Thymus (tissue), 11 donors: ENCODE measurements around the gene SYTL3. TPM values are rescaled to one million over a fixed set of nuclear protein-coding genes. Genes with fewer than 3 reads are reported as not detected.
A peak's percentile ranks its signal among the peaks of the same experiment; 100 is the strongest.

Source experiments
- DNase-seq, 9 donors: peaks; one replicate each; pipeline ENCODE4 v3.0.0-alpha.2; 2013; ENCODE audit warnings: low spot score in 9 of 9, low read depth in 6 of 9, missing footprints in 1 of 9
- H3K27ac ChIP-seq, 2 donors: one replicate each; pipeline ENCODE4 v1.5.1; 2013; ENCODE audit warnings: control low read depth in 1 of 2, low read depth in 1 of 2, low read length in 1 of 2, mild to moderate bottlenecking in 1 of 2, moderate library complexity in 1 of 2
- H3K27me3 ChIP-seq, 2 donors: one replicate each; pipeline ENCODE4 v1.5.1; 2013; ENCODE audit warnings: low read length in 1 of 2; ENCODE audit not compliant: control insufficient read depth in 2 of 2, insufficient read depth in 1 of 2
- H3K36me3 ChIP-seq, 2 donors: one replicate each; pipeline ENCODE4 v1.5.1; 2013; ENCODE audit warnings: low read length in 1 of 2, mild to moderate bottlenecking in 1 of 2, moderate library complexity in 1 of 2; ENCODE audit not compliant: control insufficient read depth in 2 of 2, insufficient read depth in 2 of 2
- H3K4me1 ChIP-seq, 2 donors: one replicate each; pipeline ENCODE4 v1.5.1; 2013; ENCODE audit warnings: low read length in 2 of 2; ENCODE audit not compliant: control insufficient read depth in 2 of 2, insufficient read depth in 2 of 2
- H3K4me3 ChIP-seq, 2 donors: one replicate each; pipeline ENCODE4 v1.5.1; 2013; ENCODE audit warnings: low read length in 2 of 2, control low read depth in 1 of 2, mild to moderate bottlenecking in 1 of 2
- H3K9me3 ChIP-seq, 2 donors: one replicate each; pipeline ENCODE4 v1.5.1; 2013; ENCODE audit warnings: low read length in 1 of 2, mild to moderate bottlenecking in 1 of 2; ENCODE audit not compliant: control insufficient read depth in 2 of 2, insufficient read depth in 1 of 2
- WGBS: extraction: QIAGEN DNeasy Blood & Tissue Kit; methylation state at CpG from one replicate; pipeline ENCODE4 v1.1.7; 2013; 5-methylcytosine and 5-hydroxymethylcytosine counted together
- polyA plus RNA-seq: library from polyadenylated mRNA; stranded (reverse); fragments of 200-250 nt; gene quantifications from one replicate; pipeline ENCODE4 v1.2.3, GENCODE V29; 2013
- total RNA-seq: library from RNA; stranded (reverse); fragments of 120-200 nt; gene quantifications from one replicate; pipeline ENCODE4 v1.2.4, GENCODE V29; 2013
- donor health status: healthy.

SYTL3 gene
- total and polyA plus RNA-seq, 2 donors = 22.6 to 109 TPM

DNA sequence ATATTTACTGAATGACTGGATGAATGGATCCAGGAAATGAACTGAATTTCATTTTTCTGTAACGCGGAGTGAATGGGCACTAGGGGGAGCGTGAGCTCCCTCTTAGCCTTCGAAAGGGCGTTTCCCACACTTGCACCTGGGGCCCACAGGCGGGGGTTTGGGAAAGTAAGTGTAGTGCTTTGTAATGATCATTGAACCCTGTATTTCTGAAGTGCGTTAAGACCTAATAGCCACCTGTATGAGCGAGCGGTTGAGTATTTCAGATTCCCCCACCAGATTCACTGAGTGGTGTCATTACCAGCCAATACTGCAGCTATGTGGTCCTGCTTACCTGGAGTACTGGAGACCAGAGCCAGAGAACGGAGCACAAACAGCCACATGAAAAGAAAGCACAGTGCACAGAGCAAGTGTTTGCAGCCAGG, 10.5 kb downstream of the SYTL3 start:
- H3K27me3 ChIP-seq = peaks cover 0 to 4% of the 10 kb centered on the region in 2 donors
- H3K4me1 ChIP-seq = peaks cover 23 to 61% of the 10 kb centered on the region in 2 donors
- H3K27ac ChIP-seq = peak overlapping the region; percentile 69 to 88
- WGBS = 8% methylated on average over 10 of the region's 10 CpGs
- H3K4me3 ChIP-seq = no peak overlapping the region
- H3K9me3 ChIP-seq = peaks cover 0 to 2% of the 10 kb centered on the region in 2 donors
- DNase-seq = peak in 6 of 9 donors; percentile 61 to 90 (median 78)
- H3K36me3 ChIP-seq = peaks cover under 1 to 3% of the 10 kb centered on the region in 2 donors

DNA sequence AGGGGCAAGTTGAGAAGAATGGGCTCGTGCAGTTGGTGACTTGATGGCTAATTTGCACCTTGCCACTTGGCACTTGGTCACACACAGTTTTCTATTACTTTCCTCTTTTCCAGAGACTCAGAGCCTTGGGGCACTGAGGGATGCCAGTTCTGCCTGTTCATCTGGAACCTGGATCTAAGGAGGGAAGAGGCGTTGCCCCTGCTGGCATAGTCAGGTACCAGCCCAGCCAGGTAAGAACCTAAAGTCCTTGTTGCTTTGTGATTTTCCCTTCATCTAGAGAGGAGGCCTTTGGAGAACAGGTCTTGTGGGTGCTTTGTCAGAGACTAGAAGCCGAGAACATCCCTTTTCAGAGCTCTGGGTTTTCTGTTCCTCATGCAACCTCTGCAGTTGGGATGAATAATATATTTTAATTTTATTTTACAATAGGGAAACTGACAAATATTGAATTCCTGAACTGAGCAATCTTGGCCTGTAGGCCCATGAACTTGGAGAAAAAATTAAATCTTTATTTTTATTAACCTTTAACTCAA, 11.4 kb downstream of the SYTL3 start:
- Histone ChIP-seq H3K27me3 (no peaks in the 10 kb centered on the region), H3K9me3 (peaks cover 0 to 4% of the 10 kb centered on the region in 2 donors), H3K4me1 (peaks cover 26 to 59% of the 10 kb centered on the region in 2 donors), H3K27ac (peak overlapping the region; percentile 39 to 88), H3K36me3 (peaks cover 8 to 10% of the 10 kb centered on the region in 2 donors), H3K4me3 (no peak overlapping the region)
- DNase-seq = peak in 1 of 9 donors; percentile 31
- WGBS = 90% methylated on average over 3 of the region's 3 CpGs

DNA sequence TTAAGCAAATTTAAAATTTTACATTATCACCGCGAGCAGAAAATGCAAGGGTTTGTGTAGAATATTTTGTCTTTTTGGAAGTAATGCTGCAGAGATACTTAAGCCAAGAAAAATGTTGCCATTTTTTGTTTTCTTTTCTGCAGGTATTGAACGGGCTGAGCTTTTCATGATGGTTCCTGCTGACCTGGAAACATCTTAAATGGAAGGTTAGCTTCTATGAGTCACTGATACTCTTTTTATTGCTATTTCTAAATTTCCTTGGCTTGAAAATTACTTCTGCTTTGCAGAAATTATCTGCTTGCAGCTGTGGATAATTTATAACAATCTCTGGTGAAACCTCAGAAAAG, 12.7 kb downstream of the SYTL3 start:
- Histone ChIP-seq H3K4me3 (peak overlapping the region; percentile 59 to 60), H3K4me1 (peaks cover 40 to 72% of the 10 kb centered on the region in 2 donors), H3K27ac (peak overlapping the region; percentile 91 to 95), H3K27me3 (no peaks in the 10 kb centered on the region), H3K9me3 (peaks cover 0 to 4% of the 10 kb centered on the region in 2 donors), H3K36me3 (peaks cover 9 to 17% of the 10 kb centered on the region in 2 donors)
- DNase-seq = no peak
- 65% methylated on average over 3 of the region's 3 CpGs for WGBS

DNA sequence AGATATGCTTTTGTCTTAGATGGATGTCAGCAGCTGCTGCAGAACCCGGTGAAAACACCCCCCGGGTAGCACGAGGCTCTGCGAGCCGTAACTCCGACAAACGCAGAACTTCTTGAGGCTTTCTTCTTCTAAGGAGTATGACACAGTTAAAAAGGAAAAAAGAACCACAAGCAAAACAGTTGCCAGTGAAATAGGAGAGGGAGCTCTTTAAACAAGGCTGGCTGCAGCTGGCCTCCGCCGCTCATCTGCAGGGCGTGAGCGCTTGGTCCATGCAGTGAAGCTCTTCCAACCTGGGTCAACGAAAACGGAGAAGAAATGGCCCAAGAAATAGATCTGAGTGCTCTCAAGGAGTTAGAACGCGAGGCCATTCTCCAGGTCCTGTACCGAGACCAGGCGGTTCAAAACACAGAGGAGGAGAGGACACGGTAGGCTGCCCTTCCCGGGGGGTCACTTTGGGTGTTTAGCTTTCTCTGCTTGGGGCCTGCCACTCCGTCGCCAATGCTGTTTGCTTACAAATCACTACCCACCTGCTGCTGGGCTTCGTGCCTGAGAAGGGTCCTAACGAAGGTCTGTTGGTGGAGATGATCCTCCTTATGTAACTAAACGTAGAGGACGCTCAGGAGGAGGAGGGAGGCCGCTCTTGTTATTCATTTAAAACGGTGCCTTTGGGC, 13.2 kb downstream of the SYTL3 start:
- peak in 5 of 9 donors; percentile 68 to 90 (median 78) for DNase-seq
- 36% methylated on average over 27 of the region's 27 CpGs for WGBS
- peaks cover 44 to 77% of the 10 kb centered on the region in 2 donors for H3K4me1 ChIP-seq

GRCh38 chr6:158663625-158664165, 13.8 kb downstream of the SYTL3 start:
- Histone ChIP-seq H3K27ac (peak overlapping the region; percentile 91 to 95), H3K4me3 (peak overlapping the region; percentile 59 to 60), H3K27me3 (no peaks in the 10 kb centered on the region), H3K9me3 (peaks cover 0 to 4% of the 10 kb centered on the region in 2 donors), H3K36me3 (peaks cover 18 to 22% of the 10 kb centered on the region in 2 donors), H3K4me1 (peaks cover 44 to 83% of the 10 kb centered on the region in 2 donors)
- 80% methylated on average over 11 of the region's 11 CpGs for WGBS
- peak in 1 of 9 donors; percentile 49 for DNase-seq

More for the DNA sequence above, 13.2 kb downstream of the SYTL3 start:
- peaks cover 0 to 4% of the 10 kb centered on the region in 2 donors for H3K9me3 ChIP-seq
- peak overlapping the region; percentile 91 to 95 for H3K27ac ChIP-seq
- H3K27me3 ChIP-seq = no peaks in the 10 kb centered on the region
- H3K36me3 ChIP-seq = peaks cover 14 to 17% of the 10 kb centered on the region in 2 donors
- peak overlapping the region; percentile 59 to 60 for H3K4me3 ChIP-seq

DNA sequence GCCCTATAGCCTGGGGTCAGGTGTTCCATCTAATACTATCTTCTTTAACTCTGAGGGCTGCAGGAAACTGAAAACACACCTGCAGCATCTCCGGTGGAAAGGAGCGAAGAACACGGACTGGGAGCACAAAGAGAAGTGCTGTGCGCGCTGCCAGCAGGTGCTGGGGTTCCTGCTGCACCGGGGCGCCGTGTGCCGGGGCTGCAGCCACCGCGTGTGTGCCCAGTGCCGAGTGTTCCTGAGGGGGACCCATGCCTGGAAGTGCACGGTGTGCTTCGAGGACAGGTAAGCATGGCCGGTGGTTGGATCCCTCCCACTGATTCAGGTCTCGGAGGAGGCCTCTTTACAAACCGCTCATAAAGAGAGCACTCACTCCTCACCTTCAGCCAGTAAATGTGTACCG, 15.5 kb downstream of the SYTL3 start:
- Histone ChIP-seq H3K4me3 (peak overlapping the region; percentile 59 to 60), H3K27me3 (no peaks in the 10 kb centered on the region), H3K27ac (peak overlapping the region in 1 of 2 donors; percentile 40), H3K4me1 (peaks cover 37 to 72% of the 10 kb centered on the region in 2 donors), H3K9me3 (peaks cover 0 to 4% of the 10 kb centered on the region in 2 donors), H3K36me3 (peaks cover 19 to 30% of the 10 kb centered on the region in 2 donors)
- DNase-seq = peak in 1 of 9 donors; percentile 35
- WGBS = 92% methylated on average over 18 of the region's 18 CpGs

DNA sequence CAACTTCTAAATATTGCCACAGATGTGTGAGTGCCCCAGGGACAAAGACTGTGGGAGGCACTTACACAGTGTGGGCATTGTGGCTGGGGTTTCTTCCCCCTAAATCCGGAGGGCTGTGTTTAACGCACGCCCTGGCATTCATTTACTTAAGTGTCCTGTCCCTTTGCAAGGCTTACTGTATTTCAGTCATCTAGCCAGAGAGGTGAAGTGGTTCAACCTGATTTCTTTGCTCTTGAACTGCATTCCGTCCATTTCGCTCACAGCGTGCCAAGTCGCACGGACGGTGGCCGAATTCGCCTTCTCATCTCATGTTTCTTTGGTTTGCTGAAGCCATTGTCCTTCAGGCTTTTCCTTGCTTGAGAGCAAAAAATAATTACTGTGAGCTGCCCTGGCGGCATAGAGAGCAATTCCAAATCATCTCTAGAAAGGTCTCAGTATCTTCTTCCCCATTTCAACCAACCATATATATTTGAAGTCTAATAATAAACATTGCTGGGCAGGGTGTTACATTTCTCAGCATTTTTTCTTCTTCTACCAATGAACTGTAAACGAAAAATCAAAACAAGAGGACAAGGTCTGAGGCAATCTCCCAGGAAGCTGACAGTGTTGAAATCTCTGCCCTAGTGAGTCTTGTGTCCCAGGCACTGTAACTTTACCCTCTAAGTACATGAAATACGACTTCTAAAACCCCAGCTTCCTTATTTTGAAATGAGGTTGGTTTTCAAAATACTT, 16.9 kb downstream of the SYTL3 start:
- peaks cover 0 to 4% of the 10 kb centered on the region in 2 donors for H3K9me3 ChIP-seq
- H3K4me3 ChIP-seq = peak overlapping the region in 1 of 2 donors; percentile 25
- no peak for DNase-seq
- peaks cover 19 to 30% of the 10 kb centered on the region in 2 donors for H3K36me3 ChIP-seq
- 77% methylated on average over 14 of the region's 14 CpGs for WGBS
- H3K4me1 ChIP-seq = peaks cover 32 to 61% of the 10 kb centered on the region in 2 donors
- H3K27ac ChIP-seq = peak overlapping the region in 1 of 2 donors; percentile 55
- H3K27me3 ChIP-seq = no peaks in the 10 kb centered on the region

GRCh38 chr6:158667360-158667981, 17.6 kb downstream of the SYTL3 start:
- peak in 1 of 9 donors; percentile 33 for DNase-seq
- H3K36me3 ChIP-seq = peaks cover 21 to 30% of the 10 kb centered on the region in 2 donors
- 71% methylated on average over 8 of the region's 8 CpGs for WGBS
- peaks cover 0 to 4% of the 10 kb centered on the region in 2 donors for H3K9me3 ChIP-seq
- H3K4me1 ChIP-seq = peaks cover 32 to 61% of the 10 kb centered on the region in 2 donors
- peak overlapping the region in 1 of 2 donors; percentile 25 for H3K4me3 ChIP-seq
- peak overlapping the region; percentile 3 to 55 for H3K27ac ChIP-seq
- H3K27me3 ChIP-seq = no peaks in the 10 kb centered on the region
